AG08395 (cell line): Measurements from ENCODE around the gene HTR3B.
A peak's percentile ranks its signal among the peaks of the same experiment; 100 is the strongest.
"Not testable (repeated sequence)": the region's sequence is repeated elsewhere in the genome, so short reads cannot be mapped to it uniquely, and the experiment has no call there.

ENCODE experiments used
- DNase-seq: peaks from one replicate; pipeline ENCODE4 v3.0.0; 2012; ENCODE audit warnings: mixed read lengths, low spot score

HTR3B gene

DNA sequence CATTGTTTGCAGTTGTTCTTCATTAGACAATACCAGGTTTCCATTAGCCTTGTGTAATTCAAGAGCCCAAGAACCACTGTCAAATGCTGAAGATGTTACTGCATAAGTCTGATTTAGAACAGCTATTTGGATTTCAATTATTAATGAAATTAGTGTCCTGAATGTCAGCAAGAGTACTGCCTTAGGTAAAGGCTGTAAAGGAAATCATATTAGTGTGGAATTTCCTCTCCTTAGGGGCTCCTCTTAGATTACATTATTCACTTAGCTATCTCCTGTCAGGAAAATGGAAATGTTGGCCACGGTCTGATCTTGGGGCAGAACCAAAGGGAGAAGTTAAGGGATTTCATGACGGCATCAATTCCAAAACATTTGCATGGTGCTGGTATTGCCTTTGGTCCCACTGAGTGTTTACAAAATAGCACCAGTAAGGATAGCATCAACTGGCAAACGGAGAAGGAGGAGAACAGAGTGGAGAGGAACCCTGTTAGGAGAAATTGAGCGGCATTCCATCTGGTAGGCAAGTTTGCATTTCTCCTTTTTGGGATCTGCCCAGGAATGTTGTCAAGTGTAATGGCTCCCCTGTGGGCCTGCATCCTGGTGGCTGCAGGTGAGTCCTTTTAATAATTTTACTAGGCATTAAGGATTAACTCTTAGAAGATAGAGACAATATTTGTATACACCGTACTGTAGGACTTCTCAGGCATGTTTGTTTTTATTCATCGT, at the start of gene HTR3B:
Gene HTR3B (plus strand): TSS at position 418 of the 723 bp plus-strand sequence. CDS start 138 bp downstream, at position 556.
- DNase-seq, result no peak

GRCh38 chr11:113855803-113856202, 48.8 kb upstream of the HTR3B start:
- no peak for DNase-seq

GRCh38 chr11:113856966-113857759, 47.4 kb upstream of the HTR3B start:
- DNase-seq, result no peak

- no peak for DNase-seq
Measured at GRCh38 chr11:113859665-113860064, 44.9 kb upstream of the HTR3B start.

DNA sequence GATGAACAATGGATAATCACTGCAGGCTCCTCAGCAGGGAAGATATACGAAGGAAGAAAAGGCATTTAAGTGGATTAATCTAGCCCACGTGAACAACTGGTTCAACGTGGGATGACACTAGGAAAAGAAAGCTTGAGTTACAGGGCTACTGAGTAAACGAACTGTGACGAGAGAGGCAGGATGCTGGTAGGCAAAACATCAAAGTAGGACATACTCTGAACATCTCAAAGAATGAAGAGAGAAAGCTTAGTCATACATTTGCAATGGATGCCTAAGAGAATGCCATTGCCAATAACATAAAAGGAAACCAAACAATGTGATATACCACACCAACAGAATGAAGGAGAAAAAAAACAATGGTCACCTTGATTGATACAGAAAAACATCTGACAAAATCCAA, 42.2 kb upstream of the HTR3B start:
- peak; percentile 28 for DNase-seq

GRCh38 chr11:113864410-113864809, 40.2 kb upstream of the HTR3B start:
- DNase-seq, result no peak

GRCh38 chr11:113865873-113866272, 38.7 kb upstream of the HTR3B start:
- DNase-seq, result no peak

- no peak for DNase-seq
Measured at GRCh38 chr11:113867843-113868503, 36.6 kb upstream of the HTR3B start.

DNA sequence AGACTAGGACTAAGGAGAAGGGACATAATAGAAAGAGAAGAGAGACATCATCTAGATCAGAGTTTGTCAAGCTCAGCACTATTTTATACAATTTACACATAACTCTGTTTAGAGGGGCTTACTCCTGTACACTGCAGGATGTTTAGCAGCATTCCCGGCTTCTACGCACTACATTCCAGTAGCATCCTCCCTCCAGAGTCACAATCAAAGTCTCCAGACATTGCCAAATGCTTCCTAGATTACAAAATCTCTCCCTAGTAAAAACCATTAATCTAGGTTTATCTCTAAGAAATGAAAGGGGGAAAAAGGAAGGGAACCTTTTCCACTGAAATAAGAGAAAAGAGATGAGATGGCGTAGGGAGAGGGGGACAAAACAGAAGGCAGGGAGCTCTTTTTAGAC, 33.3 kb upstream of the HTR3B start:
- no peak for DNase-seq

DNA sequence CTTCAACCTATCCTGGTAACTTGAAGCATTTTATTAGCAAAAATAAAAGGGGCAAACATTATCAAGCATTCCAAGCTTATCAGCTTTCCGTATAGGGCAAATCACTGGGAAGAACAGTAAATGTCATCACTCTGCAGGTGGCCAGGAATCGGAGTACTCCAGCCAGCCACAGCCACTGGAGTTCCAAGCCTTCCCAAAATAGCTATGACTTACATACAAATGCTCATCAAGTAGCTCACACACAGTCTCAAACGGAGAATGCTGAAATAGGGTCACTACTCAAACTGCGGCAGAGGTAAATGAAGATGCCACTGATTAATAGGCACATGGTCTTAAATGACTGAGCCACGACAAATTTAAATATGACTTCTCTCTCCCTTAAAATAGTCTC, 31.4 kb upstream of the HTR3B start:
- no peak for DNase-seq

DNA sequence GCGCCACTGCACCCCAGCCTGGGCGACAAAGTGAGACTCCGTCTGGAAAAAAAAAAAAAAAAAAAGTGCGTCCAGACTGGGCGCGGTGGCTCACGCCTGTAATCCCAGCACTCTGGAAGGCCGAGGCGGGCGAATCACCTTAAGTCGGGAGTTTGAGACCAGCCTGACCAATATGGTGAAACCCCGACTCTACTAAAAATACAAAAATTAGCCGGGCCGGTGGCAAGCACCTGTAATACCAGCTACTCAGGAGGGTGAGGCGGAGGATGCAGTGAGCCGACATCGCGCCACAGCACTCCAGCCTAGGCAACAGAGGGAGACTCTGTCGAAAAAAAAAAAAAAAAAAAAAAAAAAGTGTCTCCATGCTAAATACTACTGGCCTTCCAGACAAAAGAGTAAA, 30.5 kb upstream of the HTR3B start:
- no peak for DNase-seq

GRCh38 chr11:113874581-113875233, 29.9 kb upstream of the HTR3B start:
- no peak for DNase-seq

DNA sequence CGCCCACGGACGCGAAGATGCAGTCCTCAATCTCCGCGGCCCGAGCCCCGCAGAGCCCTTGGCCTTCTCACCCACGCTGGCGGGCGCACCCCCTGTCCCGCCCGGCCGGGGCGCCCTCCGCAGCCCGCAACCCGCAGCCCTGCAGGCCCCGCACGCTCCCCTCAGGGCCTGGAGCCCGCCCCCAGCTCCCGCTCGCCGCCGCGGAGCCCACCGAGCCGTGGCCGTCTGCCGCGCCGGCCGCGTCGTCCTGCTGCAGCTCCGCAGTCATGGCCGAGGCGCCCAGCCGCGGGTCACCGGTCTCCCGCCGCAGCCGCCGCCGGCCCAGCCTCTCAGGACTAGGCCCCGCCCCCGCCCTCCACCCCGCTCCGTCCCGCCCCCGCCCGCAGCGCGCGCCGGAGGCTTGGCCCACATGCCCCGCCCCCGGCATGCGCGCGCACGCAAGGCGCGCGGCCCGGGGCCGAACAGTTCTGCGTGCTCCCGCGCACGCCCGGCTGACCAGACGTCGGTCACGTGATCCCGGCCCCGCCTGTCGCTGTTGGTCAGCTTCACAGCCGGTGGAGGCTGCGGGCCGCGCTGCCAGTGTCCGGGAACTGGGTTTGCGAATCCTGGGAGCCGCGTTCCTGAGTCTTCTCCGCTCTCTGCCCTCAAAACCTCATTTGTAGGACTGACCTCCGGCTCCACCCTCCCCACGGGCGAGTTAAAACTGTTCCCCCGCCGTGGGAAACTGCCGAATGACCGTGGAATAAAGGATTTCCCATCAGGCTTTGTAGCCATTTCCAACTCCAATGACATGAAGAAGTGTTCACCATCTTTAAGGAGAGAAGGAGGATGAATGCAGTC, 29.1 kb upstream of the HTR3B start, which contains the start of gene USP28:
Gene USP28 (minus strand): TSS at position 339 of the 840 bp plus-strand sequence. CDS start 71 bp downstream, at position 268.
- peak; percentile 100 for DNase-seq

GRCh38 chr11:113876074-113876797, 28.4 kb upstream of the HTR3B start:
- no peak for DNase-seq

DNA sequence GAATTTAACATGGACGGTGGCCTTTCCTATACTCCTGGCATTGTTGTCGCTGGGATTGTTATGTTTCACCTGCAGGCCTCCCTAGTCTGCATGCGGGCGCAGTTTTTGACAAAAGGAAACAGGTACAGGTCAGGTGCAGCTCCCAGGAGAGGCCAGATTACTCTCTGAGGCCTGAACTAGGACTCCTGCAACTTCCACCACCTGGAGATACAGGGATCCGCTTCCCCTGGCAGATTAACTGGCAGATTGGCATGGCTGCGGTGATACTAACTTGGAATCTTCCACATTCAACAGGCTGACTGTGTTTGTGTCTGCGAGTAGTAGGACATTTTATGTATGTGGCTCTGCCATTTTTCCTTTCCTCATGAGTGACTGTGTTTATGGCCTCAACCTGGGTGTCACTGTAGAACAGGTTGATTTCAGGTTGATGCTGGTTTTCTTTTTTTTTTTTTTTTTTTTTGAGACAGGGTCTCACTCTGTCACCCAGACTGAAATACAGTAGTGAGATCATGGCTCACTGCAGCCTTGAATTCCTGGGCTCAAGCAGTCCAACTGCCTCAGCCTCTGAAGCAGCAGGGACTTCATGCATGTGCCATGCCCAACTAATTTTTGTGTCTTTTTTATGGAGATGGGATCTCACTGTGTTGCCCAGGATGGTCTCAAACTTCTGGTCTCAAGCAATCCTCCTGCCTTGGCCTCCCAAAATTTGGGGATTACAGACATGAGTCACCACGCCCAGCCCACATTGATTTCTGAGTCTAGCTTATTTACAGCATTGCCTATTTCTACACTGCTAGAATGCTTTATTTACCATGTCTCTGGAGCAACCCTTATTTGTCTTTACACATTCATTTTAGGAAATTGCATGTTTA, 27.6 kb upstream of the HTR3B start:
- DNase-seq, result no peak

DNA sequence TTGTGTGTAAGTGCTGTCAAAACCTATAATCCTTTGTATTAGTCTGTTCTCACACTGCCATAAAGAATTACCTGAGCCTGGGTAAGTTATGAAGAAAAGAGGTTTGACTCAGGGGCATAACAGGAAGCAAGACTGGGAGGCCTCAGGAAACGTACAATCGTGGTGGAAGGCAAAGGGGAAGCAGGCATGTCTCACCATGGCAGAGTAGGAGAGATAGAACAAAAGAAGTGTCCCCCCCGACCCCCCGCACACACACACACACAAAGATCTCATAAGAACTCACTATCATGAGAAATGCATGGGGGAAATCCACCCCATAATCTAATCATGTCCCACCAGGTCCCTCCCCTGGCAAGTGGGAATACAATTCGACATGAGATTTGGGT, 26.9 kb upstream of the HTR3B start:
- no peak for DNase-seq

DNA sequence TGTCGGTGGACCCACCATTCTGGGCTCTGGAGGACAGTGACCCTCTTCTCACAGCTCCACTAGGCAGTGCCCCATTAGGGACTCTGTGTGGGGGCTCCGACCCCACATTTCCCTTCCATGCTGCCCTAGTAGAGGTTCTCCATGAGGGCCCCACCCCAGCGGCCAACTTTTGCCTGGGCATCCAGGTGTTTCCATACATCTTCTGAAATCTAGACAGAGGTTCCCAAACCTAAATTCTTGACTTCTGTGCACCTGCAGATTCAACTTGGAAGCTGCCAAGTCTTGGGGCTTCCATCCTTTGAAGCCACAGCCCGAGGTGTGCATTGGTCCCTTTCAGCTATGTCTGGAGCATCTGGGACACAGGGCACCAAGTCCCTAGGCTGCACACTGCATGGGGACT, 25.1 kb upstream of the HTR3B start:
- DNase-seq, result not testable (repeated sequence)

DNA sequence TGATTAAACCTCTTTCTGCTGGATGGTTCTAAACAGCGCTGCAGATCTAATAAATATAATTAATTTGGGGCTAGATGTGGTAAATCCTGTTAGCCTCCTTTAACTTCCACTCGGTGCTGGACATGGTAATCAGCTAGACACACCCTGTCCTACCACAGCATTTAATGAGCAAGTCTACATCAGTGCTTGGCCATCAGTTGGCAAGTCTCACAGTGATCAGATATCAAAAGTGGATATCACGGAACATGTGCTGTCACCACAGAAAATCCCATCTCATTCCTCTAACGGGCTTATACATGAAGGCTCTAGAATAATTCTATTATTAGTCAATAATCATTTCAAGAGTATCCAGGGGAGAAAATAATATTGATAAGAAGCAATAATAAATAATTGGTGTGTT, 23.6 kb upstream of the HTR3B start:
- DNase-seq, result no peak

DNA sequence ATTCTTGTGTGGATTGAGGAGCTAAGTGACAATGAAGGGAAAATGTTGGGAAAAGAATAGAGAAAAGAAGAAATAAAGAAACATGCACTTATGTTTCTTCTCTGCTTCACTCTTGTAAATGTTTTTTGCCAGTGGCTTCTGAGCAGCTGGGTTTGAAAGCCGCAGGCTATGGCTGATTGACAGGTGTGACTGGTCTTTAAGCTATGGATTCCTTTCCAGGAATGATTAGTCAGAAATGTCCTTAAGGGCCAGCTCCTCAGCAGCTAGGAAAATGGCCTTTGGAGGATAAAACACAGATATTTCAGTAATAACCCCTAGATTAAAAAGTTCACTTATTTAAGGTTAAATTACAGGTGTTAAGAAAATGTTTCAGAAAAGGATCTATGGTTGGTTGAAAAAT, 22.7 kb upstream of the HTR3B start:
- no peak for DNase-seq

- no peak for DNase-seq
Measured at GRCh38 chr11:113884361-113884836, 20.2 kb upstream of the HTR3B start.
